Endometrial microvascular endothelial cells (primary cell): ENCODE measurements around the gene CDKN2C. TPM values are rescaled to one million over a fixed set of nuclear protein-coding genes. Genes with fewer than 3 reads are reported as not detected.
"Not testable (repeated sequence)": the region's sequence is repeated elsewhere in the genome, so short reads cannot be mapped to it uniquely, and the experiment has no call there.

ENCODE experiments used
- in situ Hi-C: cut with HindIII; loops from 2 replicates; pipeline ENCODE4 v1.10.0; 2017; ENCODE audit warnings: low sequenced_read_pairs, low pct_unique_long_range_greater_than_20kb; ENCODE audit errors: inconsistent ontology term
- total RNA-seq: library from RNA; depleted of rRNA; stranded (reverse); fragments of >200 nt; gene quantifications from one replicate; pipeline ENCODE4 v1.2.3, GENCODE V29; 2015; ENCODE audit errors: inconsistent ontology term

CDKN2C gene
- total RNA-seq, 1 donor from 2014 or later: 17.1 TPM

DNA sequence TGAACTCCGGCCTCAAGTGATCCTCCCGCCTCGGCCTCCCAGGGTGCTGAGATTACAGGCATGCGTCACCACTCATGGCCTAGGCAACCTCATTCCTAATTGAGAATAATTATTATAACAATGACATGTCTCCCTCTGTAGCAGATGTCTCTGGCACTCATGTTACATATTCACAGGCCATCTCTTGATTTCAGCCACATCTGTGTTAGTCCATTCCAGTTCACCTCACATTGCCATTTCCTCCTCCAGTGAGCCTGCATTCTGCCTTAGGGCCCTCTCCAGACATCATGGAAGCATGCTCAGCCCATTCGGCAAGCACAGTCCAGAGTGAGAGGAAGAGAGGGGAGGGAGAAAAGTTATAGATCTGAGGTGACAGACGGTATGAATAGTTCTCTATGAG lies 32.5 kb downstream of the CDKN2C start:
- in situ Hi-C loops: no loop called here

DNA sequence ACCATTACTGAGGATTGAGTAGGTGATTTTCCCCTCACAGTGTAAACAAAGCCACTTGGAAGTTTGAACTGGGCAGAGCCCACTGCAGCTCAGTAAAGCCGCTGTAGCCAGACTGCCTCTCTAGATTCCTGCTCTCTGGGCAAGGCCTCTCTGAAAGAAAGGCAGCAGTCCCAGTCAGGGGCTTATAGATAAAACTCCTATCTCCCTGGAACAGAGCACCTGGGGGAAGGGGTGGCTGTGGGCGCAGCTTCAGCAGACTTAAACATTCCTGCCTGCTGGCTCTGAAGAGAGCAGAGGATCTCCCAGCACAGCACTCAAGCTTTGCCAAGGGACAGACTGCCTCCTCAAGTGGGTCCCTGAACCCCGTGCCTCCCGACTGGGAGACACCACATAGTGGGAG lies 35.5 kb downstream of the CDKN2C start:
- in situ Hi-C loops: not testable (repeated sequence)

DNA sequence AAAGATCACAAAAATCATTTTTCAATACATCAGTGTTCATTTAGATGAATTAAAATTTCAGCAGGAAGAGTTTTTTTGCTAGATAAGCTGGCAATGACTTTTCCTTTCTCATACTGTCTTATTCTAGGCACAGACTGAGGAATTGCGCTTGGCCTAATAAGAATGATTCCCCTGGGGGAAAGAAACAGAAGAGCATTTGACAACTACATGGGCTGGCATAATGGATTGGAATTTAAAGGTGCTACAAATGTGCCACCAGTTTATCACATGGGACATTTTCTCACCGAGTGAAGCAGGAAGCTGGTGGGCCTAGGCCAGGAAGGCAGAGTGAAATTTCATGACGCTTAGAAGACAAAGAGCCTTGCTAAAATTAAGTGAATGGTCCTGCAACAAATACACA lies 39.3 kb downstream of the CDKN2C start:
- in situ Hi-C loops: no loop called here

DNA sequence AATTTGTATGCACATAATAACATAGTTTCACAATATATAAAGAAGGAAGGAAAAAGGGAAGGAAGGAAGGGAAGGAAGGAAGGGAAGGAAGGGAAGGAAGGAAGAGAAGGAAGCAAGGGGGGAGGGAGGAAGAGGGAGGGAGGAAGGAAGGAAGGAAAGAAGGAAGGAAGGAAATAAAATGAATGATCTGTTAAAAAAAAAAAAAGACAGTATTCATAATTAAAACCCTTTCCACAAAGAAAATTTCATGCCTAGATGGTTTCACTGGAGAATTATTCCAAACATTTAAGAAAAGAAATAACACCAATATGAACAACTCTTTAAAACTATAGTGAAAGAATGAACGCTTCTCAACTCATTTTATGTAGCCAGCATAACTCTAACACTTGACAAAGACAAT lies 44.8 kb downstream of the CDKN2C start:
- in situ Hi-C loops: no loop called here

DNA sequence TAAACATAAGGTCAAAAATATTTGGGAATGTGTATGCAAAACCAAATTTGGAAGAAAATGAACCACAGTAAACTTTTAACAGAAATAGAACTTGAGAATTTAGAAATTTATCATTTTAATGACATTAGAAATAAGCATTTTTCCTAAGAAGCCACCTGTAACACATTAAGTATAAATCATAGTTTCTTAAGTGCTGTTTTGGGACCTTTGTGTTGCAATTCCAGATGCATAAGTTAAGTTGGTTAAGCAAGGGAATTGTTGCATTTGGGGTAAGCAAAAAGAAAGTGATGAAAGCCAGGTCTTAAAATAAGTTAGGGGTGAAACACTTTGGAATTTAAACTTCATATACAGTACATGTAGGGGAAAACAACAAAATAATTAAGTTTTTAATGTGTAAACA lies 49.8 kb downstream of the CDKN2C start:
- in situ Hi-C loops: no loop called here

Other genes with a start within 250 kb of the CDKN2C start
- 72.0 TPM for gene FAF1, start 10.0 kb upstream of the CDKN2C start, total RNA-seq
- not detected for gene C1orf185, start 132.0 kb downstream of the CDKN2C start, total RNA-seq